Smooth muscle cell (in vitro differentiated cells): ENCODE data around the gene ST7. TPM values are rescaled to one million over a fixed set of nuclear protein-coding genes. Genes with fewer than 3 reads are reported as not detected.

Experiments used
- DNase-seq: peaks from one replicate; lab custom pipeline; 2025; ENCODE audit not compliant: unreplicated experiment; lab: John Stamatoyannopoulos, UW
- H2AFZ ChIP-seq: fragments of 200-600 bp; sonication (generic); 2 replicates; pipeline ENCODE4 v1.6.0; 2016; ENCODE audit warnings: antibody characterized with exemption, low read depth, mild to moderate bottlenecking
- H3F3A ChIP-seq: fragments of 200-600 bp; sonication (generic); 2 replicates; pipeline ENCODE4 v1.6.0; 2017; ENCODE audit warnings: antibody characterized with exemption, low read depth
- H3K27ac ChIP-seq: fragments of 200-600 bp; sonication (generic); 2 replicates; pipeline ENCODE4 v1.5.1; 2016; ENCODE audit warnings: low read depth, mild to moderate bottlenecking
- H3K27me3 ChIP-seq: fragments of 200-600 bp; sonication (generic); 2 replicates; pipeline ENCODE4 v1.6.1; 2016; ENCODE audit warnings: low read depth, mild to moderate bottlenecking
- H3K36me3 ChIP-seq: fragments of 200-600 bp; sonication (generic); 2 replicates; pipeline ENCODE4 v1.5.1; 2016; ENCODE audit warnings: low read depth
- H3K4me1 ChIP-seq: fragments of 200-600 bp; sonication (generic); 2 replicates; pipeline ENCODE4 v1.5.1; 2016; ENCODE audit warnings: low read depth
- H3K4me2 ChIP-seq: fragments of 200-600 bp; sonication (generic); 2 replicates; pipeline ENCODE4 v1.6.0; 2016; ENCODE audit warnings: mild to moderate bottlenecking
- H3K4me3 ChIP-seq: fragments of 200-600 bp; sonication (generic); 2 replicates; pipeline ENCODE4 v1.5.1; 2016; ENCODE audit warnings: mild to moderate bottlenecking
- H3K79me2 ChIP-seq: fragments of 200-600 bp; sonication (generic); 2 replicates; pipeline ENCODE4 v1.6.0; 2016; ENCODE audit warnings: low read depth, mild to moderate bottlenecking
- H3K9ac ChIP-seq: fragments of 200-600 bp; sonication (generic); 2 replicates; pipeline ENCODE4 v1.6.0; 2016; ENCODE audit warnings: low read depth
- H3K9me3 ChIP-seq: fragments of 200-600 bp; sonication (generic); replicated peaks from 2 replicates; pipeline ENCODE4 v1.5.1; 2016; ENCODE audit warnings: low read depth
- H4K20me1 ChIP-seq: fragments of 200-600 bp; sonication (generic); 2 replicates; pipeline ENCODE4 v1.6.0; 2016; ENCODE audit warnings: low read depth
- WGBS: methylation state at CpG from one replicate; pipeline ENCODE4 v1.1.7; 2016; ENCODE audit warnings: low lambda C conversion rate; 5-methylcytosine and 5-hydroxymethylcytosine counted together
- polyA plus RNA-seq: library from polyadenylated mRNA; unstranded; fragments of >200 nt; fragmentation: Nextera tagmentation; extraction: Ambion mirVana; gene quantifications from 2 replicates; pipeline ENCODE4 v1.2.1, GENCODE V29; 2016
- total RNA-seq: library from RNA; depleted of rRNA; stranded (reverse); fragments of >200 nt; gene quantifications from 2 replicates; pipeline ENCODE4 v1.2.3, GENCODE V29; 2014
- TF ChIP-seq, protein P1 (sequence below): fragments of 200-600 bp; sonication (generic); IDR thresholded peaks from 2 replicates; pipeline ENCODE4 v1.5.1; 2017; ENCODE audit warnings: borderline replicate concordance, mild to moderate bottlenecking, antibody characterized with exemption; ENCODE audit not compliant: insufficient read depth, poor library complexity, severe bottlenecking

Gene ST7
- total and polyA plus RNA-seq, 2 experiments from 2014 or later: 23.2 to 26.1 TPM

DNA sequence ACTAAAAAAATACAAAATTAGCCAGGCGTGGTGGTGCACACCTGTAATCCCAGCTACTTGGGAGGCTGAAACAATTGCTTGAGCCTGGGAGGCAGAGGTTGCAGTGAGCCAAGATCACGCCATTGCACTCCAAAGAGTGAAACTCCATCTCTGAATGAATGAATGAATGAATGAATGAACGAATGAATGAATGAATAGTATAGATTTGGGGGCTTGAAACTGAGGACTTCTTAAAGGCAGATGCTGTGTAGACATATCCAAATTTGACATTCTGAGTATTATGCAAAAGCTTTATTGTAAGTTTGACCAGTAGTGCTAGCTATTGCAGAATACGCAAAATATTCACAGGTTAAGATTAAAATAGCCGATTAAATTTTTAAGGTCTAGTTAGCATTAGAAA is 30.8 kb upstream of the ST7 start:
- no peaks in the 10 kb centered on the region for H4K20me1 ChIP-seq
- H3K9ac ChIP-seq: no peak overlapping the region
- H3K27ac ChIP-seq: no peak overlapping the region
- H3K4me2 ChIP-seq: no peak overlapping the region
- H3F3A ChIP-seq: peaks cover 4% of the 10 kb centered on the region
- 66% methylated on average over 5 of the region's 5 CpGs for WGBS
- no peaks in the 10 kb centered on the region for H3K9me3 ChIP-seq
- no peaks in the 10 kb centered on the region for H3K79me2 ChIP-seq
- no peak for DNase-seq
- TF ChIP-seq, protein P1, sequence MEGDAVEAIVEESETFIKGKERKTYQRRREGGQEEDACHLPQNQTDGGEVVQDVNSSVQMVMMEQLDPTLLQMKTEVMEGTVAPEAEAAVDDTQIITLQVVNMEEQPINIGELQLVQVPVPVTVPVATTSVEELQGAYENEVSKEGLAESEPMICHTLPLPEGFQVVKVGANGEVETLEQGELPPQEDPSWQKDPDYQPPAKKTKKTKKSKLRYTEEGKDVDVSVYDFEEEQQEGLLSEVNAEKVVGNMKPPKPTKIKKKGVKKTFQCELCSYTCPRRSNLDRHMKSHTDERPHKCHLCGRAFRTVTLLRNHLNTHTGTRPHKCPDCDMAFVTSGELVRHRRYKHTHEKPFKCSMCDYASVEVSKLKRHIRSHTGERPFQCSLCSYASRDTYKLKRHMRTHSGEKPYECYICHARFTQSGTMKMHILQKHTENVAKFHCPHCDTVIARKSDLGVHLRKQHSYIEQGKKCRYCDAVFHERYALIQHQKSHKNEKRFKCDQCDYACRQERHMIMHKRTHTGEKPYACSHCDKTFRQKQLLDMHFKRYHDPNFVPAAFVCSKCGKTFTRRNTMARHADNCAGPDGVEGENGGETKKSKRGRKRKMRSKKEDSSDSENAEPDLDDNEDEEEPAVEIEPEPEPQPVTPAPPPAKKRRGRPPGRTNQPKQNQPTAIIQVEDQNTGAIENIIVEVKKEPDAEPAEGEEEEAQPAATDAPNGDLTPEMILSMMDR: no peak
- H3K36me3 ChIP-seq: peaks cover 2% of the 10 kb centered on the region
- H3K27me3 ChIP-seq: no peaks in the 10 kb centered on the region
- no peak overlapping the region for H3K4me3 ChIP-seq
- H3K4me1 ChIP-seq: no peaks in the 10 kb centered on the region
- H2AFZ ChIP-seq: no peak overlapping the region

DNA sequence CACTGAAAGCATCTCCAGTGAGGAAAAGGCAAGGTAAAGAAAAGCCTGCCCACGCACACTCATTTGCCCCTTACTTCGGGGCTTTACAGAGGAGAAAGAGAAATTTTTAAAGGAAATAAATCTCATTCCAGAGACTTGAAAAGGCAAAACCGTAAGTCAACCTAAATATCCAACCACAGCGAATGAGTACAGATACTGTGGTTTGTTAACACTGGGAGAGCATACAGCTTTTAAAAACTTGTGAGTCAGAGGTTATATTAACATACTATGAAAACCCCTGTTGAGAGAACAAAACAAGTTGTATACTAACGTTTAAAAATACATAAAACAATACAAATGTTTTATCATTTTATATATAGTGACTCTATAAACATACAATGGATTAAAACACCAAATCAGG is 28.6 kb upstream of the ST7 start:
- Histone ChIP-seq H3K9ac (no peak overlapping the region), H3F3A (peaks cover 4% of the 10 kb centered on the region), H3K27me3 (no peaks in the 10 kb centered on the region), H2AFZ (no peak overlapping the region), H3K36me3 (no peaks in the 10 kb centered on the region), H3K4me1 (no peaks in the 10 kb centered on the region), H4K20me1 (no peaks in the 10 kb centered on the region), H3K27ac (peak overlapping the region; percentile 45), H3K4me2 (peak overlapping the region; percentile 63), H3K79me2 (no peaks in the 10 kb centered on the region), H3K4me3 (no peak overlapping the region), H3K9me3 (no peaks in the 10 kb centered on the region)
- WGBS: 37% methylated on average over 5 of the region's 5 CpGs
- TF ChIP-seq, protein P1: no peak
- DNase-seq: no peak

DNA sequence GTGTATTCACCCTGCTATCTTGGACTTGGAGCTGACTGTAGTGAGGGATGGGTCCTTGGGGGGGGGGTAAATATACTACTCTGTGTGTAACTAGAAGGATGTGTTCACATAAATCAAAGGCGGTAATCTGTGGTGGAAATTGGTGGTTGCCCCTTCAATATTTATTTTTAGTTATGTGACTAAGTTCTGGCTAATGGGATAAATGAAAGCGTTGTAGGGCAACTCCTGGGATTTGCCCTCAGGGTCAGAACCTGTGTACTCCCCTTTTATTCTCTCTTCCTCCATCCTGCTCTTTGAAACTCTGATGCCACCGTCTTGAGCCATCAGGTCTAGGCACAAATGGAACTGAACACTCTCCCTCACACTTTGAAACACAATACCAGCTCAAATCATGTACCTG is 24.3 kb upstream of the ST7 start:
- Histone ChIP-seq H3K79me2 (no peaks in the 10 kb centered on the region), H3K9me3 (no peaks in the 10 kb centered on the region), H4K20me1 (no peaks in the 10 kb centered on the region), H3F3A (no peaks in the 10 kb centered on the region), H3K9ac (no peak overlapping the region), H3K4me2 (no peak overlapping the region), H2AFZ (no peak overlapping the region), H3K36me3 (no peaks in the 10 kb centered on the region), H3K27me3 (no peaks in the 10 kb centered on the region), H3K4me1 (no peaks in the 10 kb centered on the region), H3K4me3 (no peak overlapping the region), H3K27ac (no peak overlapping the region)
- TF ChIP-seq, protein P1: no peak
- no peak for DNase-seq
- 72% methylated on average over 3 of the region's 3 CpGs for WGBS
